ENCODE data around the gene IFNL2. TPM values are rescaled to one million over a fixed set of nuclear protein-coding genes. Genes with fewer than 3 reads are reported as not detected.

The IFNL2 gene
- total RNA-seq, 1 donor from 2014 or later, result not detected

- Mint-ChIP-seq H3K4me1 (no peaks in the 10 kb centered on the region), H3K9me3 (no peaks in the 10 kb centered on the region), H3K36me3 (no peaks in the 10 kb centered on the region), H3K27ac (no peak overlapping the region), H3K4me3 (no peak overlapping the region), H3K27me3 (ENCODE audit: insufficient read depth, low read depth) (peaks cover 16% of the 10 kb centered on the region)
- DNase-seq (ENCODE audit: low spot score), result no peak
- H3K4me2 ChIP-seq, result no peak overlapping the region
- H3F3A ChIP-seq (ENCODE audit: low read depth), result no peaks in the 10 kb centered on the region
- no peak overlapping the region for H3K4me3 ChIP-seq
- H4K20me1 ChIP-seq (ENCODE audit: low read depth), result no peaks in the 10 kb centered on the region
- no peak overlapping the region for H3K9ac ChIP-seq
- H3K4me1 ChIP-seq, result no peaks in the 10 kb centered on the region
- no peaks in the 10 kb centered on the region for H3K79me2 ChIP-seq (ENCODE audit: low read depth)
- no peaks in the 10 kb centered on the region for H3K9me3 ChIP-seq (ENCODE audit: low read depth)
- no peak overlapping the region for H2AFZ ChIP-seq (replicated peaks)
- no peaks in the 10 kb centered on the region for H3K36me3 ChIP-seq
- TF ChIP-seq EZH2 (IDR thresholded peaks at IDR 0.05), result no peak
- no peak for TF ChIP-seq EZH2phosphoT487 (IDR thresholded peaks at IDR 0.05)
- TF ChIP-seq, protein P1, sequence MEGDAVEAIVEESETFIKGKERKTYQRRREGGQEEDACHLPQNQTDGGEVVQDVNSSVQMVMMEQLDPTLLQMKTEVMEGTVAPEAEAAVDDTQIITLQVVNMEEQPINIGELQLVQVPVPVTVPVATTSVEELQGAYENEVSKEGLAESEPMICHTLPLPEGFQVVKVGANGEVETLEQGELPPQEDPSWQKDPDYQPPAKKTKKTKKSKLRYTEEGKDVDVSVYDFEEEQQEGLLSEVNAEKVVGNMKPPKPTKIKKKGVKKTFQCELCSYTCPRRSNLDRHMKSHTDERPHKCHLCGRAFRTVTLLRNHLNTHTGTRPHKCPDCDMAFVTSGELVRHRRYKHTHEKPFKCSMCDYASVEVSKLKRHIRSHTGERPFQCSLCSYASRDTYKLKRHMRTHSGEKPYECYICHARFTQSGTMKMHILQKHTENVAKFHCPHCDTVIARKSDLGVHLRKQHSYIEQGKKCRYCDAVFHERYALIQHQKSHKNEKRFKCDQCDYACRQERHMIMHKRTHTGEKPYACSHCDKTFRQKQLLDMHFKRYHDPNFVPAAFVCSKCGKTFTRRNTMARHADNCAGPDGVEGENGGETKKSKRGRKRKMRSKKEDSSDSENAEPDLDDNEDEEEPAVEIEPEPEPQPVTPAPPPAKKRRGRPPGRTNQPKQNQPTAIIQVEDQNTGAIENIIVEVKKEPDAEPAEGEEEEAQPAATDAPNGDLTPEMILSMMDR (IDR thresholded peaks at IDR 0.05), result no peak
- H3K27ac ChIP-seq, result no peak overlapping the region
- peaks cover 59% of the 10 kb centered on the region for H3K27me3 ChIP-seq
Observed at GRCh38 chr19:39293394-39293793, 25.2 kb downstream of the IFNL2 start.

DNA sequence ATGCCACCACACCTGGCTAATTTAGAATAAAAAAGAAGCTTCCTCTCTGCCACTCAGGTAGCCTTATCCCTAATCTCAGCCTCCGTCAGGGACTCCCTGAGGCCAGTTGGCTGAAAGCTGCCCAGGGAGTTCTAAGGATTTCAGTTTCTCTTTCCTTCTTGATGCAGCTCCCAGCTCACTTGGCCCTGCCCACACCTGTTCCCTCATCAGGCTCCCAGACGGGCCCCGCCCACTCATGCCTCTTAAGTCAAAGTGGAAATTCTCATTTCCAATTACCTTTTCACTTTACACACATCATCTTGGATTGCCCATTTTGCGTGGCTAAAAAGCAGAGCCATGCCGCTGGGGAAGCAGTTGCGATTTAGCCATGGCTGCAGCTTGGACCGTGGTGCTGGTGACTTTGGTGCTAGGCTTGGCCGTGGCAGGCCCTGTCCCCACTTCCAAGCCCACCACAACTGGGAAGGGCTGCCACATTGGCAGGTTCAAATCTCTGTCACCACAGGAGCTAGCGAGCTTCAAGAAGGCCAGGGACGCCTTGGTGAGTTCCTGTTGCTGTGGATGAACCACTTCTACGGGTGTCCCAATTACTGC, 28.0 kb downstream of the IFNL2 start, which contains the start of gene IFNL1:
IFNL1 (plus strand) TSS at position 353 of the 591 bp plus-strand sequence; CDS start at position 368, 15 bp downstream.
- H3K27ac Mint-ChIP-seq, result no peak within 1 kb of the TSS

DNA sequence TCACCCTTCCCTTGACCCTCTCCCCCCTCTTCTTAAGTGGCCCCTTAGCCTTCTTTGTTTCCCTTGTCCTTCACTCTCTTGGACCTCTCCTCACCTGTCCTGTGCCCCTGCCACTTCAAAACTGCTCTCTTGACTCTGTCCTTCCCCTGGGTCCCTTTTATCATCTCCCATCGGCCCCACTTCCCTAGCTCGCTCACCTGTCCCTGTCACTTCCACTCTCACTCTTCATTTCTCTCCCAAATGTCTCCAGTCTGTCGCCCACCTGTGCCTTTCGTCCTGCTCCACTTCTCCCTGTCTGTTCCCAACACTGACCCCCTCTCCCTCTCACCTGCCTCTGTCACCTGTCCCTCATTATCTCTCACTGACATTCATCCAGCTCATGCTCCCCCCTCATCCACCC, 28.7 kb downstream of the IFNL2 start:
- no peak overlapping the region for H3K4me2 ChIP-seq
- peaks cover 31% of the 10 kb centered on the region for H3K27me3 ChIP-seq
- H3K27ac ChIP-seq, result no peak overlapping the region
- TF ChIP-seq, protein P1 (IDR thresholded peaks at IDR 0.05), result no peak
- no peak for TF ChIP-seq EZH2 (IDR thresholded peaks at IDR 0.05)
- TF ChIP-seq EZH2phosphoT487 (IDR thresholded peaks at IDR 0.05), result no peak
- H3F3A ChIP-seq (ENCODE audit: low read depth), result no peaks in the 10 kb centered on the region
- Mint-ChIP-seq H3K27ac (no peak overlapping the region), H3K4me3 (no peak overlapping the region), H3K9me3 (no peaks in the 10 kb centered on the region), H3K36me3 (no peaks in the 10 kb centered on the region), H3K27me3 (ENCODE audit: insufficient read depth, low read depth) (peaks cover 16% of the 10 kb centered on the region), H3K4me1 (no peaks in the 10 kb centered on the region)
- no peaks in the 10 kb centered on the region for H3K36me3 ChIP-seq
- no peak overlapping the region for H3K9ac ChIP-seq
- no peaks in the 10 kb centered on the region for H3K4me1 ChIP-seq
- no peak overlapping the region for H3K4me3 ChIP-seq
- no peak overlapping the region for H2AFZ ChIP-seq (replicated peaks)
- no peaks in the 10 kb centered on the region for H4K20me1 ChIP-seq (ENCODE audit: low read depth)
- H3K9me3 ChIP-seq (ENCODE audit: low read depth), result no peaks in the 10 kb centered on the region
- DNase-seq (ENCODE audit: low spot score), result no peak
- no peaks in the 10 kb centered on the region for H3K79me2 ChIP-seq (ENCODE audit: low read depth)

More for the DNA sequence above, 28.0 kb downstream of the IFNL2 start, which contains the start of gene IFNL1:
- H3K9ac ChIP-seq, result no peak within 1 kb of the TSS
- no peaks in the 10 kb centered on the region for H3K9me3 ChIP-seq (ENCODE audit: low read depth)
- Mint-ChIP-seq H3K9me3 (no peaks in the 10 kb centered on the region), H3K27me3 (ENCODE audit: insufficient read depth, low read depth) (peaks cover 16% of the 10 kb centered on the region), H3K36me3 (no peaks in the 10 kb centered on the region), H3K4me1 (no peaks in the 10 kb centered on the region), H3K4me3 (no peak within 1 kb of the TSS)
- H3K4me1 ChIP-seq, result no peaks in the 10 kb centered on the region
- no peaks in the 10 kb centered on the region for H4K20me1 ChIP-seq (ENCODE audit: low read depth)
- peaks cover 33% of the 10 kb centered on the region for H3K27me3 ChIP-seq
- H3K79me2 ChIP-seq (ENCODE audit: low read depth), result no peaks in the 10 kb centered on the region
- no peak within 1 kb of the TSS for H2AFZ ChIP-seq (replicated peaks)
- H3K36me3 ChIP-seq, result no peaks in the 10 kb centered on the region
- no peaks in the 10 kb centered on the region for H3F3A ChIP-seq (ENCODE audit: low read depth)
- no peak for TF ChIP-seq EZH2 (IDR thresholded peaks at IDR 0.05)
- TF ChIP-seq, protein P1 (IDR thresholded peaks at IDR 0.05), result no peak
- no peak within 1 kb of the TSS for H3K4me3 ChIP-seq
- no peak for DNase-seq (ENCODE audit: low spot score)
- no peak within 1 kb of the TSS for H3K4me2 ChIP-seq
- H3K27ac ChIP-seq, result no peak within 1 kb of the TSS
